ENCODE data around the gene TTC22.
A peak's percentile ranks its signal among the peaks of the same experiment; 100 is the strongest.
"Not testable (repeated sequence)": the region's sequence is repeated elsewhere in the genome, so short reads cannot be mapped to it uniquely, and the experiment has no call there.

TTC22 gene

DNA sequence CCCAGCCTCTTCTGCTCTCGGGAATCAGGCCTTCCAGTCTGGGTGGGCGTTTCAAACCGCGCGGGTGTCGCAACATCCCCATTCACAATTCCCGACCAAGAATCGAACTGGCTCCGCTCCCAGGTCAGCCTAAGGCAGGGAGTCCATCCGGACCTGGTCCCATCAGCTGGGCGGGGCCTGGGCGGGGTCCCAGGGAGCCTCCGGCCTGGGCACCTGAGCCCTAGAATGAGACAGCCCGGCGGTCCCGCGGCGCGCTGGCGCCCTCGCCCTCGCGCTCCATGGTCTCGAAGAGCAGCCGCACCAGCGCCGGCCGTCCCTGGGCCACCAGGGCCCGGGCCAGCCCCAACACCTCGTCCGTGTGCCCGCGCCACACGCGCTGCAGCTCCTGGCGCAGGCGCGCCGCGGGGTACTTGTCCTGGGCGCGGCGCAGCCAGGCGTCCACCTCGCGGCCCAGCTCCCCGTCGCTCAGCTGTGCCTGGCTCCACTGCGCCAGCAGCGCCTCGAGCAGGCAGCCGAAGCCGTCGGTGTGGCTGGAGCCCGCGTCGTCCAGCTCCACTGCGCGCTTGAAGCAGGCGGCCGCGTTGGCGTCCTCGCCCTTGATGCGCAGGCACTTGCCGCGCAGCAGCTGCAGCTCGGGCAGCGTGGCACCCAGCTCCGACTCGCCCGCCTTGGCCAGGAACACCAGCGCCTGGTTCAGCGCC lies 19.9 kb downstream of the TTC22 start:
- no peak for DNase-seq

DNA sequence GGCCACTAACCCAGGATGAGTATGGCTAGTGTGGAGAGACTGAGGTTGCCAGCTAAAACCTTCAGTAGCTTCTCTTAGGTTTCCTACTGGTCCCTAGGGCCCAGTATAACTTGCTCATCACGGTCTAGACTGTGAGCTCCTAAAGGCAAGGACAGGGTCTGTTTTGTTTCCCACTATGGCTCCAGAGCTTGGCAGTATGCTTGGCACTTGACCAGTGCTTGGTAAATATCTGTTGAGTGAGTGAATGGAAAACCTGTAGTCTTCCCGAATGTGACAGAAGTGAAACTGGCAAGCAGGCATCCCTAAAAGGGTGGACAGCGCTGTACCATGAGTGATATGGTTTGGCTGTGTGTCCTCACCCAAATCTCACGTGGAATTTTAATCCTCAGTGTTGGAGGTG lies 23.7 kb downstream of the TTC22 start:
- no peak for DNase-seq

DNA sequence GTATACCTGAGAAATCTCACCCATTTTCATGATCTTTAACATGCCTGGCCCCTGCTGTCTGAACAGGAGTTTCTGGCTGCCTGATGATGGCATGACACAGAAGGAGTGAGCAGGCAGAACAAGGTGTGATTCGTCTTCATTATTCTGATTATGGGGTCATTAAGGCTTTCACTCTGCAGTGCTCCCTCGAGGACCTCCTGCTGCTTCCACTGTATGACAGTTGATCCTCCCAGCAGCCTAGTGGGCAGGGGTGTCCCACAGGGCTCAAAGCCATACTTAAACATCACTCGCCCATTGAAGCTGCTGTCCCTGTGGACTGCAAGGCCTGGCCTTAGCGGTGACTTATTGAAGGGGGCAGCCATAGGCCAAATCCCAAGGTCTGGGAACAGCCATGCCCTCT lies 24.1 kb downstream of the TTC22 start:
- no peak for DNase-seq

DNA sequence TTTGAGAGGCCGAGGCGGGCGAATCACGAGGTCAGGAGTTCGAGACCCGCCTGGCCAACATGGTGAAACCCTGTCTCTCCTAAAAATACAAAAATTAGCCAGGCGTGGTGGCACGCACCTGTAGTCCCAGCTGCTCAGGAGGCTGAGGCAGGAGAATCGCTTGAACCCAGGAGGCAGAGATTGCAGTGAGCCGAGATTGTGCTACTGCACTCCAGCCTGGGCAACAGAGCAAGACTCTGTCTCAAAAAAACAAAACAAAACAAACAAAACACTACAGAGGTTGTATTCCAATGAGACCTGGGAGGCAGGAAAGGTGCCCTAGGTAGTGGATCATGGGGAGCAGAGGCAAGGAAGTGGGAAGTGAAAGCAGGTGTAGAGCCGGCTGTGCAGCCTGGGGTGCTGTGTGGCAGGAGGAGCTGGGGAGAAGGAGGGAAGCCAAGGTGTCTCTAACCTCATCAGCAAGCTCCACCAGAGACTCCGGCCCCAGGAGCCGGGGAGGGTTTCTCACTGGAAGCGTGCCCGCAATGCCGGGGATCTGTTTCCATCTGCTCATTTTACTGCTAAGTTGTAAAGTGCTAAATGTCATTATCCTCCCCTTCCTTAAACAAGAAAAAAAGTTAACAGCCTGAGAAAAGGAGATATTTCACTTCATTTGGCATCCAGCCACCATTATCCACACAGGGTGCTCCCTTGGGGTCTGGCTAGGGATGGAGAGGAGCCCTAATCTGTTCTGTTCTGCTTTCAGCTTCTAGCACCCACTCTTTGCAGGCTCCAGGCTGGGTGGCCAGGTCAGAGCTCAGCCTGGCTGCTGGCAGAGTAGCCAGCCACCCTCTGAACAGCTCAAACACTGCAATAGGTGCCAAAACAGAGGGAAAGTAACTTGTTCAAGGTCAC lies 25.0 kb downstream of the TTC22 start:
- not testable (repeated sequence) for DNase-seq

DNA sequence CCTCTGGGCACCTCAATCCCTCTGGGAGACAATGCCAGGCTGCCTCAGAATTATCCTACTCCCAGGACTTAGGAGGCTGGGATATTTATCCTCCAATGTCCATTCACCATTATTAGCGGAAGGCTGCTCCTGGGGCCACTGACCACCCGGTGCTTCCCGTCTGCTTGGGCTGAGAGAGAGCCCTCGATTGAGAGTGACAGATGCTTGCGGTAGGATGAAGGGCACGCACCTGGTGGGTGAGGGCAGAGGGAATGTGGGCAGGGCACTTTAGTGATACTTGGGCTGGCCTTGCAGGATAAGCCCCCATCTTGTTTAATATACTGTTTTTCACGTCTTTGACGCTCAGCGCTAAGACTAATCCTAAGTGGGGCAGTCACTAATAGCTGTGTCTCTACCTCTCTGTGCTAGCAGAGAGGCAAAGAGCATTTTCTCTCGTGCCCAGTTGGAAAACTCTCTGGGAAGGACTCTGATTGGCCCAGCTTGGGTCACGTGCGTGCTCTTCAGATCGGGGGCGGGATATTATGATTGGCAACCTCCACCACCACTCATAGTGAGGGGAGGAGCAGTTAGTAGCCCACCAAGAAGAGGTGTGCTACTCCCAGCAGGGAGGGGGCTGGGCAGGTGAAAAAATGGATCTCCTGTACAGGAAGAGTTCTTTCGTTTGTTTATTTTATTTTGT lies 26.2 kb downstream of the TTC22 start:
- DNase-seq: peak; percentile 25 to 35

DNA sequence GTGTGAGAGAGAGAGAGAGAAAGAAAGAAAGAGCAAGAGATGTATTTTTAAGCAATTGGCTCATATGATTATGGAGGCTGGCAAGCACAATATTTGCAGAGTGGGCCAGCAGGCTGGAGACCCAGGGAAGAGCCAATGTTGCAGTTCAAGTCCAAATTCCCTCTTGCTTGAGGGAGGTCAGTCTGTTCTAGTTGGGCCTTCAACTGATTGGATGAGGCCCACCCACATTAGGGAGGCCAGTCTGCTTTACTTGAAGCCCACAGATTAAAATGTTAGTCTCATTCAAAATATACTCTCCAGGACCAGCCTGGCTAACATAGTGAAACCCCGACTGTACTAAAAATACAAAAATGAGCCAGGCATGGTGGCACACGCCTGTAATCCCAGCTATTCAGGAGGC lies 28.2 kb downstream of the TTC22 start:
- no peak for DNase-seq

DNA sequence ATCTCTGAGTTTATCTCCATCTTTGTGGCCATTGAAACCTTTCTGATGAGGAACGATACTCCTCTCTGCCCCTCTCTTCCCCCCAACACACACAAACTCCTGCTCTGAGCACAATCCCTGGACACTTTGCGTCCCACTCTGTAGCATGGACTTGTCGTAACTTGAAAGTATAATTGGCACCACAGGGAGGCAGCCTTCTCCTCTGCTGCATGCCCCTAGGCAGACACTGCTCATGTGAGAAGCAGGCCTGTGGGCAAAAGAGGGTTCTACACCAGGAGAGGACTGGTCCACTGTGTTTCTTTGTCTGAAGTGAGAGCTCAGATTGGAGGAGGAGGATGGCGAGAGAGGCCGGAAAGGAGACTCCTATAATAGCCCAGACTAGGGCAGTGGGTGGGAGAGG lies 33.0 kb downstream of the TTC22 start:
- DNase-seq: no peak

DNA sequence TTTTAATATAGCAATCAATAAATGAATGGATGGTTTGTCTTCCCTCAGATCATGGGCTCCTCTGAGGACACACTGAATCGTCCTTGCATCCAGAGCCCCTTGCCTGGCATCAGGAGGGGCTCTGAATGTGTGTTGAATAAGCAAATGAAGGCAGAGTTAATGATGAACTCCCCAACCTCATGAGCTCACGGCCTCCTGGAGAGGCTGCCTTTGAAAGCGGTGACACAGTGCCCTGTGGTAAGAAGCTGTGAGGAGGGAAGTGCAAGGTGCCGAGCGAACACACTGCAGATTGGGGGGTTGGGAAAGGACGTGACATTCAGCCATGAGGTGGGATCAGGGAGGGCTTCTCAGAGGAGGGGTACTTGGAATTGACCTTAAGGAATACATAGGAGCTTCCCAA lies 33.6 kb downstream of the TTC22 start:
- DNase-seq: no peak

DNA sequence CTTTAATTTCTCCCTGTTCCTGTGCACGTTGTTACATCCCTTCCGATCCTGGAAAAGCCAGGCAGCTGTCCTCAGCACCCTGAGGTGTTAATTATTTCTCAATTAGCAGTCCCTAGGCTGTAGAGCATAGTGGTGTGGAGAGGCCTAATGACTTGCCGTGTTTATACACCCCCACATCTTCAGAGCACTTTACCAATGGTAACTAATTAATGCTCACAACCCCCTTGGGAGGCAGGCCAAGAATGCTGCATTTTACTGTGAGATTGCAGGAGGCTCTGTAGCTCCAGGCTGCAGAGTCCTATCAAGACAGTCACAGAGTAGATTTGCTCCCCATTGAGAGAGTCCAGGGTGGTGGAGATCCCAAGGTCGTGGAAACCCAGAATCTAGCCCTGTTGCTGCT lies 34.4 kb downstream of the TTC22 start:
- no peak for DNase-seq

DNA sequence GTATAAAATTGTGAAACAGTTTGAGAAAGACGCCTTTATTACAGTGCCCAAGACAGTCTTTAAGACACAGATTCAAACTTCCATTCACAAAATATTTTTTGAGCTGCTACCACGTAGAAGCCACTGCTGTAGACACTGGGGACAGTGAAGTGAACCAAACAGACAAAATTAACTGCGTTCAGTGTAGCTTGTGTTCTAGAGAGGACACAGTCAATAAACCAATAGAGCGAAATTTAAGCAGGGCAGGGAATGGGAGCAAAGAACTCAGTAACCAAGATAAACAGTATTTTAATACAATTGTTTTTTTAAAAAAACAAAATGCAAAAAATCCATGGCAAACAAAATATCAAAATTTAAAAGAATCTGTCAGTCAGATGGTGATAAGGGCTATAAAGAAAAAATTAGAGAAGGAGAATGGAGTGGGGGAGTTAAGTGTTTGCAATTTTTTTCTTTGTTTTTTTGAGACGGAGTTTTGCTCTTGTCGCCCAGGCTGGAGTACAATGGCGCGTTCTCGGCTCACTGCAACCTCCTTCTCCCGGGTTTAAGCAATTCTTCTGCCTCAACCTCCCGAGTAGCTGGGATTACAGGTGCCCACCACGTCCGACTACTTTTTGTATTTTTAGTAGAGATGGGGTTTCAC lies 36.1 kb downstream of the TTC22 start:
- DNase-seq: no peak

DNA sequence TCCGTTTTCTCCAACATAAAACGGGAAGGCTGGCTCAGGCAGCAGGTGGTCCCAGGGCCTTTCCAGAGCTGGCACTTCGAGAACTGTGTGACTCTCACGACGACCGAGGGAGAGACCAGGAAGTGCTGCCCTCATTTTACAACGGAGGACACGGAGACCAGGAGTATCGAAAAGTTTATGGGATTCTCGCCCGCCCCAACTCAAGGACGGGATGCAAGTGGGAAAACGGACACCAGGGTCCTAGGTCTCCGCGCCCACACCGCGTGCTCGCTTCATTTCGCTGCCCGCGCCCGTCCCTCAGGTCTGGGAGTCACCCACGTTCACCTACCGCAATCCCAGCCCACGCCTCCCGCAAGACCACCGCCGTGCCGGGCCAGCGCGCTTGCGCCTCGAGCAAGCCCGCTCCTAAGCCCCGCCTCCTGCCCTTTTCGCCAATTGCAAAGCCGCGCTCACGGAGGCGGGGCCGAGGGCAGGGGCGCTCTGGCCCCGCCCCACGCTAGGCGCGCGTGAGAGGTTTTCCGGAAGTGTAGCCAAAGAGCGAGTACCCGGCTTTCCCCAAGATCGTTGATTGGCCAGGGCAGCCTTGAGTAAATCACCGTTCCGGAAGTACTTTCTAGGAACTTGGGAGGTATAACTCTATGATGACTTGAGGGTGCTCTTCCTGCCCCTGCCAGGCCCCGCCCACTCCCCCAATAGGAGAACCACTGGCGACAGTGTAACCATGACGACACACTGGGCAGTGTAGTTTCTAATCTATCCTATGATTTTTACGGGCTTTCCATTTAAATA lies 36.8 kb downstream of the TTC22 start, which contains the start of gene PARS2:
TSS of gene PARS2 (minus strand) at position 391 of the 789 bp plus-strand sequence. CDS start 5,362 bp downstream, outside the sequence.
- DNase-seq: peak; percentile 96 to 97

DNA sequence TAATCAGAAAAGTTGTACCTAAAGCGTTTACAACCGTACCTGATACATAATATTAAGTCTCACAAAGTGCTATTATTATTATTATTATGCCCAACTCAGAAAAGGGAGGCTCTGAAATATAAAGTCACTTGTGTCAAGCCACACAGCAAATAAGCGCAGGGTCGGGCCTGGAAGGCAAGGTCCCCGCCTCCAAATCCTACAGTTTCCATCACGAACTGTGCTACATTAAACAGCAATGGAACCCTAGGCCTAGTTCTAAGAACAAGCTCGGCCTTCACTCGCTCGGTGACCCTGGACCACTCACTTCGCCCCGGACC lies 37.3 kb downstream of the TTC22 start:
- no peak for DNase-seq

DNA sequence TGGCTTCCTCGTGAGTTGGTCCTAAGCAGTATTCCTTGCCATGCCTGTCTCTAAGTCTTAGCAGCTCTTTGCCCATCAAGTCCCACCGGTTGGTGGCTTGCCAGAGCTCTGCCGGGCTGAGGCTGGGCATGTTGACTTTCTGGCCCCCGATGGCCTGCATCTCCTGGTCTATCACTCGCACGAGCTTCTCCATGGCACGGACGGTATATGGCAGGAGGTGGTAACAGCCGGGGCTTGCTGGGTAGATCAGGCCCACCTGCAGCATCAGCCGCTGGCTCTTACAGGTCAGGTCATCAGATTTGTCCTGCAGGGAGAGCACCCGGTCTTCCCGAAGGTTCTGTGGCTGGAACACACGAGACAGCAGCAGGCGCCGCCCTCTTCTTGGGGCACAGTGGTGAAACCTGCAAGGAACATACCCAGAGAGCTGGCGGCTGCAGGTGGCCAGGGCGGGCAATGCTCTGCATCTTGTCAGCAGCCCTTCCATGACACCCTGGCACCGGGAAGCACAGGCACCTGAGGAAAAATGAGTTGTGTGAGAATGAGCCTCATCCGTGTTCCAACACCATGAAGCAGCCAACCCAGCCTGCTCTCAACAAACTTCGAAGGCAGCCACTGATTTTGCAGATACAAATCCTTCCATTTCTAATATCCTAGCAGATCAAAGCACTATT lies 42.3 kb downstream of the TTC22 start:
- no peak for DNase-seq

DNA sequence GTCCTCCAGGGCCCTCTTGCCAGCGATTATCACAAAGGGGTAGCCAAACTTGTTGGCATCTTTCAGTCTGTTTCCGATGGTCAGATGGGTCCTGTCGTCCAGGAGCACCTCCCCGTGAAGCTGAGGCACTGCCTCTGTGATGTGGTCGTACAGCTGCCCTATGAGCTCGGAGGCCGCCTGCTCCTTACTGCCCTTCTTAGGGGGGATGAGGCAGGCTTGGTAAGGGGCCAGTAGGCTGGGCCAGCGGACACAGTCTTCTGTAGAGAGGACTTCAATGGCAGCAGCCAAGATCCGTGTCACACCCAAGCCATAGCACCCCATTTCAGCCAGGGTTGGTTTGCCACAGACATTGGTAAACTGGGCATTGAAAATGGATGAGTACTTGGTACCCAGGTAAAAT lies 43.3 kb downstream of the TTC22 start:
- DNase-seq: no peak

DNA sequence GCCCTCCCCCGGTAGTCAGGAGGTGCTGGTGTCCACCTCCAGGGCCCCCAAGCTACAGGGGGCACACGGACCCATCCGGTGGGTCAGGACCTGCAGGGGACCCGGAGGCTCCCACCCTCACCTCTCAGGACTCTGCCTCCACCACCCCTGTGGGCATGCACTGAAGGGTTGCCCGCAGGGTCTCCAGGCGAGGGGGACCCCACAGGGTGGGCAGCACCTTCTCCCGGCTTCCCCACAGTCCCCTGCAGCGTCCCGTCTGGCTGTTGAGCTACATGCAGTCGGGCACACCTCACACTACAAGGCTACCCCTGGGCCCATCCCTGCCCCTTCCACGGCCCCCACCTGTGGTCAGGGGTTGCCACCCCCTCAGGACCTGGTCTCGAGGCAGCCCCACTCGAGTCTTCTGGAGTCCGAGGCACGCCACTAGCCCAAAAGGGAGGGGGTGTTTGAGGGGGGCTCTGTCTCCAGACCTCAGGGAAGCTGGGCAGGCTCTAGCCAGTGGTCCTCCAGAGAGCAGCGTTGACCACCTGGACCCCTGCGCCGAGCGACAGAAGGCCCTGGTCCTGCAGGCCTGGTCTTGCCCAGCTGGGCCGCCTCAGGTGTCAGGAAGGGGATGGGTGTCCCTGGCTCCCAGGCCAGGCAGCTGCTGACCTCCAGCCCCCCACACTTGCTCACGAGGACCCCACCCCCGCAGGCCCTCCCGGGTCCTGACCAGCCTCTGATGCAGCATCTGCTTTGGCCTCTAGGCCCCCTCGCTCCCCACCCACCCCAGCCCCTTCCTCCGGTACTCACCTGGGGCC lies 46.4 kb downstream of the TTC22 start:
- no peak for DNase-seq

DNA sequence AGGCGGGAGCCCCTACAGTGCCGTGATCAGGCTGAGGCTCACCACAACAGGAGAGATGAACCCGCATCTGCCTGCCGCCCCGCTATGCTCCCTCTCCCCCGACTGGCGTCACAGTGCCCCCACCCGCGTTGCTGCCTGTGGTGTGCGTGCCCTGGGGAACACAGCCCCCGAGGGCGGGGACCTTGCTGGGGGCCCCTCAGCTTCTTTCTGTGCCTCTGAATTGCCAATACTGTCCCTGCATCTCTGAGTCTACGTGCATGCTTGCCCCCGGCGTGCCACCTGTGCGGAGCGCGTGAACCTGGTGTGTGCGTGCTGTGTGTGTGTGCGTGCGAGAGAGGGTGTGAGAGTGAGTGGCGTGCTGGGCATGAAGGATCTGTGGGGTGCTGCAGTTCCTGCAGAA lies 47.1 kb downstream of the TTC22 start:
- no peak for DNase-seq

DNA sequence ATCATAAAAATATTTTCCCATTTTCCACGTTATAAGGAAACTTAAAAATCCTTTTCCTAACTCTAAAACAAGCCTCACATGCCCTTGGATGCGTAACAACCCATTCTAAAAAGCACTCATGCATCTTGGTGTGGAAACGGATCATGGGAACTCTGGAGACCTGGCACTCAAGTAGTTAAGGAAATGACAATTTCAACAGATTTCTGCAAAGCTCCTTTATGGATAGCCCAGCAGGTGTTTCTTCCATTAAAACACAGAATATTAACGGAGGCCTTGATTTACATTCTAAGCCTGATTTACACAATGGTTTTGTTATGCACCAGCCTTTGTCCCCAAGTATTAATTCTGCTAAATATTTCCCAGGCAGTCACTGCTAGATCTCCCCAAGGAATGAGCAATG lies 49.7 kb downstream of the TTC22 start:
- DNase-seq: no peak

DNA sequence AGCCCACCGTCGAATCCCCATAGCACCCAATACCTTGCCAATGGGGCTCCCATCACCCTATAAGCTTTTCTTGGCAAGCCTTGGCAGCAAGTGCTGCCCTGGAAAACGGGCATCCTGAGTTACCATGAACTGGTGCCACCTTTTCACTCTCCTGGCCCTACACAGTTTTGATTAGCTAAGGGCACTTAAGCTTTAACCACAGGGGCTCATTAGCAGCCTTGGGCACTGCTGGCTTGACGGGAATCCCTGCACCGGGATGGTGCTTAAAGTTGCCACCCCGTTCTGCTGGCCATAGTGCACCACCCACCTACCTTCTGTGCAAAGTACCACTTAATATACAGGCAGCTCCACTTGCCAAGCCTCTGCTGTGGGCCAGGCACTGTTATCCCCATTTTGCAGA lies 50.5 kb downstream of the TTC22 start:
- DNase-seq: no peak

DNA sequence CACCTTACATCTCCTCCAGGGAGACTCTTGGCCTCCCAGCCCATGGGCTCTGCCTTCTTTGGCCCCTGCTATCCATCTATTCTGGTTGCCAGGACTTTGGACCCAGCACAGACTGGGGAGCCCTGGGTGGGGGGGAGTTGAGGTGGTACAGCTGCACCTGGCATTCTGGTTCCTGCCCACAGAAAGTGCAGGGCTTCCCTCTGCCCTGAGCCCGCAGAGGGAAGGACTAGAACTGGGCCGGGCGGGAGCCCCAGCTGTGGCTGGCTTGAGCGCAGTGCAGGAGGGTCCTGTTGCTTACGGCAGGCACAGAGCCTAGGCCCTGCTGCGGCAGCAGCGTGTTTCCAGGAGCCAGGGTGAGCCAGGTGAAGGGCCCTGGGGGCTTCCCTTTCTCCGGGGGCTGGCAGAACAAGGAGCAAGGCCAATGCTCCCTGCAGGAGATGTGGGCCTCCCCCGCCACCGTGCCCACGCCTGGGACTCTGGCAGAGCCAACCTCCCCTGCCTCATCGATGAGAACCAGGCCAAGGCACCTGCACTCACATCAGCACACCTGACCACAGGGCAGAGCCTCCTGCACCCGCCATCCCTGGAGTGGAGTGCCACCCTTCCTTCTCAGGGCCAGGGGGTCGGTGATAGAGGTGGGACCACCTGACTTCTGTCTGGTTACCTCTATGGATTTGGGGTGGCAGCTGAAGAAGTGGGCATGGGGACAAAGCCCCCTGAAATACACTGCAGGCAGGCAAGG lies 52.9 kb downstream of the TTC22 start:
- DNase-seq: no peak

DNA sequence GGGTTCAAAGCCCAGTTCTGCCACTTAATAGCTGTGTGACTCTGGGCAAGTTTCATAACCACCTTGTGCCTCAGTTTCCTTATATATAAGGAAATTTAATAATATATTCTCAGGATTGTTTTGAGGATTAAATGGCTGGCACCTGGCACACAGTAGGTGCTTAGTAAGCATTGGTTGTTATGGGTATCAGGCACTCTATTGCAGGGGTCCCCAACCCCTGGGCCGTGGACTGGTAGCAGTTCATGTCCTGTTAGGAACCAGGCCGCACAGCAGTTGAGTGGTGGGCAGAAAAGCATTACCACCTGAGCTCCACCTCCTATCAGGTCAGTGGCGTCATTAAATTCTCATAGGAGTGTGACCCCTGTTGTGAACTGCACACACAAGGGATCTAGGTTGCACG lies 55.3 kb downstream of the TTC22 start:
- DNase-seq: no peak
